HK-2 (cell line): ENCODE data around the gene SNF8.
A peak's percentile ranks its signal among the peaks of the same experiment; 100 is the strongest.
"Not testable (repeated sequence)": the region's sequence is repeated elsewhere in the genome, so short reads cannot be mapped to it uniquely, and the experiment has no call there.

Source experiments
- DNase-seq: peaks from one replicate; pipeline ENCODE4 v3.0.0-alpha.2; 2018; ENCODE audit not compliant: unreplicated experiment

Gene SNF8, protein sequence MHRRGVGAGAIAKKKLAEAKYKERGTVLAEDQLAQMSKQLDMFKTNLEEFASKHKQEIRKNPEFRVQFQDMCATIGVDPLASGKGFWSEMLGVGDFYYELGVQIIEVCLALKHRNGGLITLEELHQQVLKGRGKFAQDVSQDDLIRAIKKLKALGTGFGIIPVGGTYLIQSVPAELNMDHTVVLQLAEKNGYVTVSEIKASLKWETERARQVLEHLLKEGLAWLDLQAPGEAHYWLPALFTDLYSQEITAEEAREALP

DNA sequence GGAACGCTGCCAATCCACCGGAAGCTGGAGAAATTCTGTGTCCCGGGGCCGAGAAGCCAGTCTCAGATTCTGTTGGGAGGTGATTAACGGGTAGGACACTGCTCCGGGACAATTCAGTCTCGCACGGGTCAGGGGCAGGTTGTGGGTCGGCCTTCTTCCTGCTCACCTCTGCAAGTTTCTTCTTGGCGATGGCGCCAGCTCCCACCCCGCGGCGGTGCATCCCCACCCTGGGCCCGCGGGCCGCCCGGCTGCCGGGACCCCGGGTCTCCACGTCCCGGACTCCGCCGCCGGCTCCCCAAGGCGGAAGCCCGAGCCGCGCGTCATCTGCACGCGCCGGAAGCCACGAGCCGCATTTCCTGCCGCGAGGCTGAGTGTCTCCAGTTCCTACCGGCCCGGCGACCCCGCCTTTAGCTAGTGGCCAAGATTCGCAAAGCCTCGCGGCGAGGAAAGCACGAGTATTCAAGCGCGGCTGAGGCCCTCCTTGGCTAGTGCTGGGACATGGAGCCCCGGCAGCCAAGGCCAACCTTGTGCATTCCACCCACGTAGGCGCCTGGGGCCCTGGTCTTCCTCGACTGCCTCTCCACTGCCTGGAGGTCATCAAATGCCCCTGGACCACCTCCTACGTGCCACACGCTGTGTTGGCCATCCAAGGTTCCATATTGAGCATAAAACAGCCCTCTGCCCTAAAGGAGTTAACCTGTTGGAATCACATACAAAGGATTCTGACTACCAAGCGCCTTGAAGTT, at the start of gene SNF8:
Gene SNF8, minus strand, starts transcription at position 328 of the 746 bp plus-strand sequence. Its CDS starts 108 bp downstream, at position 220.
- peak; percentile 95 for DNase-seq

DNA sequence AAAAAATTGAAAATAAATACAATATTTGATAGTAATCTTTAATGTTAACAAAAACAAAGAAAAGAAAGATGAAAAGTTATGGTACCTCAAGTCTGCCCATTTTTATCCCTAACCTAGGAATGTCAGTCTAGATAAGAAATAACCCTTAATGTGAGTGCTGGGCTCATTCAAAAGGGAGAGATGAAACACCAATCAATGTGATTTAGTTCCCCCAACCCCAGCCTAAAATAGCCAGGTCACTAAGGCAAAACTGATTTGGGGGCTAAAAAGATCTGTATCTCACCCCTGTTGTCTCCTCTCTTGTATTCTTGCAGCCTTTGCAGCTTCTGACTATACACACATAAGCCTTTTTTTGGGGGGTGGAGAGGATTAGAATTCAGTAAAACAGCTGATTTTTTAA, 49.3 kb upstream of the SNF8 start:
- DNase-seq, result no peak

DNA sequence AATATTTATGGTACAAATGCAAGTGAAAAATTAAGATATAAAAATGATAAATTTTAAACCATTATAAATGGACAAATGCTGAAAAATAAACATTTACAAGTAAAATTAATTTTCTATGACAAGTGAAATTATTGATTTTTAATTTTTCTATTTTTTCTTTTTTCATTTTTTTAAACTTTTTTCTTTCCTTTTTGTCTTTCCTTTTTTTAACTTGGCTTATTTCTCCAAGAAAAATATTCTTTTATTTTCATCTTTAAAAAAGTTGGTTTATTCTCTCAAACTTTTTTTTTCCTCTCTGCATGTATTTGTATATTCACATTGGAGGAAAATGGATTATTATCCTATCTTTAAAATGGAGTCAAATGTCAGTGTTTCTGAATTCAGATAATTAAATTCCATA, 48.7 kb upstream of the SNF8 start:
- no peak for DNase-seq

- no peak for DNase-seq
Measured at GRCh38 chr17:48992444-48992843, 47.8 kb upstream of the SNF8 start.

DNA sequence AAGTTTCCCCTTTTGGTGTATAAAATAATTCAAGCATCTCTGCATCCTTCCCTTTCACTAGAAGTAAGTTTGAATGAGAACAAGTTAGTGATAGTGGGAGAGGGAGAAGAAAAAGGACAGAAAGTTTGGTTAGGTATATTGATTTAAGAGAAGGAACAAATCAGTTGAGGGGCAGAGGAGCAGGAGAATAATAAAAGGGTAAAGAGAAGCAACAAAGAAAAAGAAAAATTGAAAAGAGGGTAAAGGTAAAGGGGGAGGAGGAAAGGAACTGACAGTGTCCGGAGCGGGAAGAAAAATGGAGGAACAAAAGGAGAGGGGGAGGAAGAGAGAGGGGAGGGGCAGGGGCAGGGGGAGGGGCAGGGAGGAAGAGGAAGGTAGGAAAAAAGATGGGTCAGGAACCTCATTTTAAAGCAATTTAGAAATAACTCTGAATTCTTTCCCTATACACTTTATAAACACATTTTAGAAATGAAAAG, 46.3 kb upstream of the SNF8 start:
- DNase-seq, result no peak

DNA sequence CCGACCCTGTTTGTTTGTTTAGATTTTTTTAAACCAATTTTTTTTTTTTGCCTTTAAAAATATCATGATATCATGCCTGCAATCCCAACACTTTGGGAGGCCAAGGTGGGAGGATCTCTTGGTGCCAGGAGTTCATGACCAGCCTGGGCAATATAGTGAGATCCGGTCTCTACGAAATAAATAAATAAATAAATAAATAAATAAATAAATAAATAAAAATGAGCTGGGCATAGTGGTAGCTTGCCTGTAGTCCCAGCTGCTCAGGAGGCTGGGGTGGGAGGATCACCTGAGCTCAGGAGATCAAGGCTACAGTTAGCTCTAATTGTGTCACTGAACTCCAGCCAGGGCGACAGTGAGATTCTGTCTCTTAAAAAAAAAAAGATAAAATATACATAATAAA, 44.5 kb upstream of the SNF8 start:
- no peak for DNase-seq

GRCh38 chr17:48985436-48986245, 41.0 kb upstream of the SNF8 start:
- no peak for DNase-seq

- DNase-seq, result no peak
Measured at GRCh38 chr17:48981927-48982539, 37.4 kb upstream of the SNF8 start.

GRCh38 chr17:48973806-48974205, 29.2 kb upstream of the SNF8 start:
- DNase-seq, result no peak

DNA sequence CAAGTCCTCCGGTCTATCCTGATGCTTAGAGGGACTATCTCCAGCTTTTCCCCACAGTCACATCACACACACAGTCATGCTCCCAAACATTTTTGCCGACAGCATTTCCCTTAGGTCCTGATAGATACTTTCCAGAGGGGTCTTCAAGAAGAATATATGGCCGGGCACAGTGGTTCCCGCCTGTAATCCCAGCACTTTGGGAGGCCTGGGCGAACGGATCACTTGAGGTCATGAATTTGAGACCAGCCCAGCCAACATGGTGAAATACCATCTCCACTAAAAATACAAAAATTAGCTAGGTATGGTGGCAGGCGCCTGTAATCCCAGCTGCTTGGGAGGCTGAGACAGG, 28.1 kb upstream of the SNF8 start:
- DNase-seq, result no peak

DNA sequence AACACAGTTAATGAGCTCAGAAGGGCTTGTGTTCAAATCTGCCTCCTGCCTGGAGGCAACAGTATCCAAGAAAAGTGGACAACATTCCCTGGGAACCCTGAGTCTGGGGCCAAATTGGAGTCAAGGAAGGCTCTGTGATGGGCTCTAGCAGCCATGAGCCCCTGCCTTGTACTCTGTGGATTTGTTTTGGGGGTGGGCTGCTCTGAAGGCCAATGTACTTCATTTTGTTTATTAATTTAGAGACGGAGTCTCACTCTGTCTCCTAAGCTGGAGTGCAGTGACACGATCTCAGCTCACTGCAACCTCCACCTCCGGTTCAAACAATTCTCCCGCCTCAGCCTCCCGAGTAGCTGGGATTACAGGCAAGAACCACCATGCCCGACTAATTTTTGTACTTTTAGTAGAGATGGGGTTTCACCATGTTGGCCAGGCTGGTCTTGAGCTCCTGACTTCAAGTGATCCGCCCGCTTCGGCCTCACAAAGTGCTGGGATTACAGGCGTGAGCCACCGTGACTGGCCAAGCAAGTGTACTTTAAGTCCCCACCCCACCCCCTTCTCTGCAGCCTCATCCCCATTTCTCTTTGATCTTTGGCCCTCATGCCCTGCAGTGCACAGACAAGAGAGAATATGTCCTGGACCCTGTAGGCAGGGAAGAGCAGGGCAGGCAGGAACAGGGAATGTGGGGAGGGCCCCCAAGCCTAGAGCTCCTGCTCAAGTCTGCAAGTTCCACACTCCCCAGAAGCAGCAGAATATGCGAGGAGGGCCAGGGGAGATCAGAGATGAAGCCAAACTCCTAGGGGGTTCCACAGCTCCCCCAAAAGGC, 26.4 kb upstream of the SNF8 start:
- no peak for DNase-seq

- DNase-seq, result no peak
Measured at GRCh38 chr17:48970224-48970623, 25.6 kb upstream of the SNF8 start.

DNA sequence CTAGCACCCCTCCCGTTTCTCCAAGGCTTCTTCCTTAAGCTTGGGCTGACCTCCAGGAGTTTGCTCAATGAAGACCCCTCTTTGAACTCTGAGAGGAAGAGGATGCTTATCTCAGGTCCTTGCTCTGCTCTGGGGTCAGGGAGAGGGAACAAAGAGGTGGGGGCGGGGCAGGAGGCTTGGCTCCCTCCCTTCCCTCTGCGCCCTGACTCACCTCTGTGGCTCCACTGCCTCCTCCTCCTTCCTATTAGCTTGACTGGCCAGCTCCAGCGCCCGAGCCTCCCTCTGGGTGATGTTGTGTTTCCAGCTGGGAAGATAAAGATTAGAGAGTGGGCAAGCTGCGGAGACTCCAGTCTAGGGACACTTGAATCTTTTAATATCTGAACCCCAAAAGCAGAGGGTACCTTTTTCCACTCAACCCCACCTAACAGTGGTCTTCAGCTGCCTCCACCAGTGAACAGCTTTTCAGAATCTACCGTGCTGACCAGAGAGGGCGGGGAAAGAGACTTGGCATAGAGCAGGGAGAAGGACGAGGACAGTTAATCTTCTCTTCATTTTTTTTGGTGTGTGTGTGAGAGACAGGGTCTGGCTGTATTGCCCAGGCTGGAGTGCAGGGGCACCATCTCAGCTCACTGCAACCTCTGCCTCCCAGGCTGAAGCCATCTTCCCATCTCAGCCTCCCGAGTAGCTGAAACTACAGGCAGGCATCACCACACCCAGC, 17.0 kb upstream of the SNF8 start:
- DNase-seq, result peak; percentile 77

- no peak for DNase-seq
Measured at GRCh38 chr17:48960834-48961515, 16.3 kb upstream of the SNF8 start.

DNA sequence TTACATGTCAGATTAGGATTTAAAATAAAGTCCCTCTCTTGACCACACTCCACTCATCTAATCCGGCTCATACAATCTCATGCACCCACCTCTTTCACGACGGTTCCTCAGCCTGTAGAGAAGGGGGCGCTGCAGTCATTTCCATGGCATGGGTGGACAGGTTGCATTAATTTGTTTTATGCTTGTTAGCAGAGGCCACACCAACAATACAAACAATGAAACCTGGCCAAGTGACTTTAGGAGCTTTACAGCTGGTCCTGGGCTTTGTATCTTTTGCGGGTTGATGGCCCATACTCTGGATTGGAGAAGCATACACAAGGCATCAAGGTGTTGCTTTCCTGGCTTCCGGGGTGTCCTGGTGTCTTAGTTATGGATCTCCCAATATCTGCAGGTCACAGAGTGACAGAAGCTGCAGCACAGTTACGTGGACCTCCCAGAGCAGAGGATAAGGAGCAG, 9.7 kb upstream of the SNF8 start:
- DNase-seq, result no peak

- DNase-seq, result no peak
Measured at GRCh38 chr17:48952904-48953303, 8.3 kb upstream of the SNF8 start.

DNA sequence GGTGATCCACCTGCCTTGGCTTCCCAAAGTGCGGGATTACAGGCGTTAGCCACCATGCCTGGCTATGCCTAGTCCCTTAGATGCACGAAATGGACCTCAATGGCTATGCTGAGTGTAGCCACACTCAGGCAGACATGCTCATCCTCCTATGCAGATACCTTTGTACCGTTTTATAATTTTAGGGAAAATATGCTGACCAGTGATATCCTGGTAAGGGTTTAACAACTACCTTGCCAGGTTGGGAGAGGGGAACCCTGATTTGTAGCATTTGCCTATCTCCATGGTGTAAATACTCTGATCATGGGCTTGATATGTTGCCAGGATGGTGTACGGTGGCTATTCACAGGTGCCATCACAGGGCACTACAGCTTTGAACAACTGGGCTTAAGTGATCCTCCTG, 6.9 kb upstream of the SNF8 start:
- no peak for DNase-seq

DNA sequence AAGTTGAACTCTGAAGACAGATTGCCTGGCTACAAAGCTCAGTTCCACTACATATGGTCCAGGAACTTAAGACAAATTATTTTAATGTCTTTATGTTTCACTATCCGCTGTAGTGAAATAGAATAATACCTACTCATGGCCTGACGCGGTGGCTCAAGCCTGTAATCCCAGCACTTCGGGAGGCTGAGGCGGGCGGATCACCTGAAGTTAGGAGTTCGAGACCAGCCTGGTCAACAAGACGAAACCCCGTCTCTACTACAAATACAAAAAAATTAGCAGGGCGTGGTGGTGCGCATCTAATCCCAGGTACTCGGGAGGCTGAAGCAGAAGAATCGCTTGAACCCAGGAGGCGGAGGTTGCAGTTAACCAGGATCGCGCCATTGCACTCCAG, 614 bp upstream of the SNF8 start:
- DNase-seq, result not testable (repeated sequence)

DNA sequence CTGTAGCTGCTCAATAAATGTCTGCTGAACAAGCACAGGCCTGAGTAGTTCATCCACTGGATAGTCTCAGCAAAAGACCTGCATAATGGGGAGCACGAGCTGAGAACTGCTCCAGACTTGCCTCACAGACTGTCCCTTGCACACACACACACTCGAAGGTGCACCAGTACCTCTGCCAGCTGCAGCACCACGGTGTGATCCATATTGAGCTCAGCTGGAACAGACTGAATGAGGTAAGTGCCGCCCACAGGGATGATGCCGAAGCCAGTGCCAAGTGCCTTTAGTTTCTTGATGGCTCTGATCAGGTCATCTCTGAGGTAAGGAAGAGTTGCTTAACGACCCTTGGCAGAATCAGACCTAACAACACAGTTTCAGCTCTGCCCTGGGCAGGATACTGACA, 11.6 kb downstream of the SNF8 start:
- no peak for DNase-seq

GRCh38 chr17:48930435-48930873, 14.2 kb downstream of the SNF8 start:
- no peak for DNase-seq
